Measurements from ENCODE around the gene ANG. TPM values are rescaled to one million over a fixed set of nuclear protein-coding genes. Genes with fewer than 3 reads are reported as not detected.
A peak's percentile ranks its signal among the peaks of the same experiment; 100 is the strongest.

The ANG gene
- total and polyA plus RNA-seq, 9 of the 15 experiments (the other 6 are each of a cell fraction or from before 2014, with no cell fraction given) = 0.21 to 0.73 (median 0.34) TPM; not detected in 4

GRCh38 chr14:20686386-20687143, 2.0 kb upstream of the ANG start:
- Histone ChIP-seq H3K9ac (ENCODE audit: insufficient read depth in 1 of 2, low read depth in 2 of 2, low read length in 2 of 2) (no peak overlapping the region), H3K4me3 (no peak overlapping the region), H3K4me2 (ENCODE audit: insufficient read depth, low read length) (no peak overlapping the region), H3K4me1 (replicated peaks in 1 of 2; ENCODE audit: control insufficient read depth in 2 of 2, insufficient read depth in 2 of 2, low read length in 2 of 2) (peaks cover 3 to 13% of the 10 kb centered on the region in 2 experiments; a peak in 2 of 5 replicates), H3K9me1 (ENCODE audit: control insufficient read depth, insufficient read depth, low read length) (no peaks in the 10 kb centered on the region), H3K27ac (ENCODE audit: extremely low read depth, low read depth, low read length) (no peak overlapping the region), H3K79me2 (ENCODE audit: control insufficient read depth, insufficient read depth, low read length) (no peaks in the 10 kb centered on the region), H3K27me3 (ENCODE audit: control insufficient read depth in 2 of 2, insufficient read depth in 2 of 2, low read length in 2 of 2) (no peaks in the 10 kb centered on the region), H2AFZ (ENCODE audit: low read depth, low read length) (peak overlapping the region; percentile 9; the same call in 1 of the 2 replicates), H3K9me3 (replicated peaks; ENCODE audit: control insufficient read depth, insufficient read depth, low read depth, low read length) (no peaks in the 10 kb centered on the region), H3K36me3 (ENCODE audit: control insufficient read depth, insufficient read depth, low read length) (no peaks in the 10 kb centered on the region), H4K20me1 (replicated peaks; ENCODE audit: control insufficient read depth, insufficient read depth, low read length) (peaks cover 6% of the 10 kb centered on the region; the same call in 1 of the 2 replicates)
- ATAC-seq = no peak
- POLR2A ChIA-PET = no interaction called here
- WGBS (ENCODE audit: insufficient coverage, low coverage, missing lambda C conversion rate) = 41% methylated on average over 7 of the region's 7 CpGs
- TF ChIP-seq CBX2 (IDR thresholded peaks at IDR 0.05; ENCODE audit: insufficient read depth, low read length, poor library complexity, severe bottlenecking) = no peak
- no peak for TF ChIP-seq RBM15 (IDR thresholded peaks at IDR 0.05; ENCODE audit: insufficient read depth, low read length)
- BruUV-seq (replicated peaks) = no TSS peak
- in situ Hi-C loops (cut with MboI) = no loop called here
- intact Hi-C loops (cut with micrococcal nuclease) = no loop called here
- no peak for DNase-seq (ENCODE audit: extremely low read depth in 1 of 4, low spot score in 3 of 4)
- no peak for FAIRE-seq
- CTCF ChIA-PET (ENCODE audit: low intra/inter-chr PET ratio) = no interaction called here

GRCh38 chr14:20687362-20688166, 1.0 kb upstream of the ANG start:
- ChIA-PET POLR2A (no interaction called here), CTCF (ENCODE audit: low intra/inter-chr PET ratio) (no interaction called here)
- Histone ChIP-seq H3K4me3 (no peak overlapping the region), H3K4me1 (replicated peaks in 1 of 2; ENCODE audit: control insufficient read depth in 2 of 2, insufficient read depth in 2 of 2, low read length in 2 of 2) (peaks cover 3 to 13% of the 10 kb centered on the region in 2 experiments; a peak in 2 of 5 replicates), H3K9me3 (replicated peaks; ENCODE audit: control insufficient read depth, insufficient read depth, low read depth, low read length) (no peaks in the 10 kb centered on the region), H3K79me2 (ENCODE audit: control insufficient read depth, insufficient read depth, low read length) (no peaks in the 10 kb centered on the region), H3K27me3 (ENCODE audit: control insufficient read depth in 2 of 2, insufficient read depth in 2 of 2, low read length in 2 of 2) (no peaks in the 10 kb centered on the region), H3K4me2 (ENCODE audit: insufficient read depth, low read length) (no peak overlapping the region), H2AFZ (ENCODE audit: low read depth, low read length) (no peak overlapping the region), H3K36me3 (ENCODE audit: control insufficient read depth, insufficient read depth, low read length) (no peaks in the 10 kb centered on the region), H3K9me1 (ENCODE audit: control insufficient read depth, insufficient read depth, low read length) (no peaks in the 10 kb centered on the region), H4K20me1 (replicated peaks; ENCODE audit: control insufficient read depth, insufficient read depth, low read length) (peaks cover 6% of the 10 kb centered on the region; the same call in 1 of the 2 replicates), H3K27ac (ENCODE audit: extremely low read depth, low read depth, low read length) (no peak overlapping the region), H3K9ac (ENCODE audit: insufficient read depth in 1 of 2, low read depth in 2 of 2, low read length in 2 of 2) (no peak overlapping the region)
- ATAC-seq = no peak
- DNase-seq (ENCODE audit: extremely low read depth in 1 of 4, low spot score in 3 of 4) = no peak
- no peak for FAIRE-seq
- in situ Hi-C loops (cut with MboI) (no loop called here), intact Hi-C loops (cut with micrococcal nuclease) (no loop called here)
- BruUV-seq (replicated peaks) = no TSS peak
- 56% methylated on average over 5 of the region's 5 CpGs for WGBS (ENCODE audit: insufficient coverage, low coverage, missing lambda C conversion rate)
- no peak for TF ChIP-seq BRCA1 (IDR thresholded peaks at IDR 0.05)
- TF ChIP-seq BRCA1 (CRISPR knock-in tag; IDR thresholded peaks at IDR 0.05) = no peak
- no peak for TF ChIP-seq GMEB1 (CRISPR knock-in tag; IDR thresholded peaks at IDR 0.05)
- no peak for TF ChIP-seq GTF2B (IDR thresholded peaks at IDR 0.05; ENCODE audit: extremely low read depth, insufficient read length)
- TF ChIP-seq HMBOX1 (IDR thresholded peaks at IDR 0.05) = no peak
- no peak for TF ChIP-seq ZC3H8 (IDR thresholded peaks at IDR 0.05)
- TF ChIP-seq ZNF766 (CRISPR knock-in tag; conservative IDR thresholded peaks at IDR 0.05) = no peak
